G401 (cell line): Measurements from ENCODE around the gene IGSF21. TPM values are rescaled to one million over a fixed set of nuclear protein-coding genes. Genes with fewer than 3 reads are reported as not detected.
A peak's percentile ranks its signal among the peaks of the same experiment; 100 is the strongest.
"Not testable (repeated sequence)": the region's sequence is repeated elsewhere in the genome, so short reads cannot be mapped to it uniquely, and the experiment has no call there.

ENCODE experiments used
- DNase-seq: peaks from one replicate; pipeline ENCODE4 v3.0.0-alpha.2; 2015; ENCODE audit warnings: low spot score
- in situ Hi-C: cut with HindIII; loops from 2 replicates; pipeline ENCODE4 v1.10.0; 2016; ENCODE audit warnings: low sequenced_read_pairs, mixed read lengths
- total RNA-seq: library from RNA; depleted of rRNA; stranded (reverse); fragments of >200 nt; shearing (Covaris generic); gene quantifications from 2 replicates; pipeline ENCODE4 v1.2.3, GENCODE V29; 2014

The IGSF21 gene
- total RNA-seq, 1 experiment from 2014 or later: not detected

- in situ Hi-C loops: no loop called here
- DNase-seq: no peak
Measured at GRCh38 chr1:18160290-18160942, 52.8 kb downstream of the IGSF21 start.

- DNase-seq: no peak
- in situ Hi-C loops: no loop called here
Measured at GRCh38 chr1:18161690-18162089, 54.1 kb downstream of the IGSF21 start.

GRCh38 chr1:18165640-18166039 is 58.0 kb downstream of the IGSF21 start:
- DNase-seq, in situ Hi-C loops: not testable (repeated sequence)

GRCh38 chr1:18166341-18166740 is 58.7 kb downstream of the IGSF21 start:
- in situ Hi-C loops: no loop called here
- no peak for DNase-seq

- in situ Hi-C loops: no loop called here
- no peak for DNase-seq
Measured at GRCh38 chr1:18166929-18167328, 59.3 kb downstream of the IGSF21 start.

GRCh38 chr1:18170444-18170843 is 62.8 kb downstream of the IGSF21 start:
- DNase-seq: no peak
- in situ Hi-C loops: no loop called here

GRCh38 chr1:18174037-18174436 is 66.4 kb downstream of the IGSF21 start:
- DNase-seq: peak; percentile 75
- in situ Hi-C loops: no loop called here

- no peak for DNase-seq
- in situ Hi-C loops: no loop called here
Measured at GRCh38 chr1:18175051-18175450, 67.5 kb downstream of the IGSF21 start.

GRCh38 chr1:18175530-18176377 is 68.2 kb downstream of the IGSF21 start:
- peak; percentile 77 for DNase-seq
- in situ Hi-C loops: no loop called here

- no peak for DNase-seq
Measured at GRCh38 chr1:18176619-18177018, 69.0 kb downstream of the IGSF21 start.

GRCh38 chr1:18178111-18178510 is 70.5 kb downstream of the IGSF21 start:
- in situ Hi-C loops: no loop called here
- no peak for DNase-seq

More at GRCh38 chr1:18176619-18177018, 69.0 kb downstream of the IGSF21 start:
- in situ Hi-C loops: no loop called here

- in situ Hi-C loops: no loop called here
Measured at GRCh38 chr1:18179009-18179408, 71.4 kb downstream of the IGSF21 start.

GRCh38 chr1:18182398-18183160 is 75.0 kb downstream of the IGSF21 start:
- in situ Hi-C loops: no loop called here
- DNase-seq: peak; percentile 30

More at GRCh38 chr1:18179009-18179408, 71.4 kb downstream of the IGSF21 start:
- peak; percentile 39 for DNase-seq

- in situ Hi-C loops: no loop called here
- DNase-seq: no peak
Measured at GRCh38 chr1:18183533-18183932, 75.9 kb downstream of the IGSF21 start.

GRCh38 chr1:18187054-18187453 is 79.5 kb downstream of the IGSF21 start:
- no peak for DNase-seq
- in situ Hi-C loops: no loop called here

GRCh38 chr1:18188820-18189517 is 81.4 kb downstream of the IGSF21 start:
- in situ Hi-C loops: no loop called here

GRCh38 chr1:18190598-18190997 is 83.0 kb downstream of the IGSF21 start:
- in situ Hi-C loops: no loop called here
- no peak for DNase-seq

More at GRCh38 chr1:18188820-18189517, 81.4 kb downstream of the IGSF21 start:
- DNase-seq: peak; percentile 31

GRCh38 chr1:18191037-18191436 is 83.4 kb downstream of the IGSF21 start:
- in situ Hi-C loops: no loop called here

GRCh38 chr1:18191481-18192155 is 84.0 kb downstream of the IGSF21 start:
- in situ Hi-C loops: no loop called here

More at GRCh38 chr1:18191037-18191436, 83.4 kb downstream of the IGSF21 start:
- no peak for DNase-seq

More at GRCh38 chr1:18191481-18192155, 84.0 kb downstream of the IGSF21 start:
- DNase-seq: peak; percentile 94
